HG03520 (cell line): ENCODE data around the gene SLC30A1.
A peak's percentile ranks its signal among the peaks of the same experiment; 100 is the strongest.

Experiments
- ATAC-seq: cut with Tn5 transposase; IDR thresholded peaks from one replicate; pipeline ENCODE4 v1.9.1; 2021; ENCODE audit warnings: mild to moderate bottlenecking, moderate library complexity; ENCODE audit not compliant: unreplicated experiment

Gene SLC30A1

GRCh38 chr1:211609120-211610024, 30.4 kb upstream of the SLC30A1 start:
- no peak for ATAC-seq

- no peak for ATAC-seq
These were observed 29.0 kb upstream of the SLC30A1 start for GRCh38 chr1:211607754-211608473.

- ATAC-seq = peak; percentile 88
These were observed 28.2 kb upstream of the SLC30A1 start for GRCh38 chr1:211606914-211607753.

- peak; percentile 82 for ATAC-seq
These were observed 27.5 kb upstream of the SLC30A1 start for GRCh38 chr1:211606332-211606913.

GRCh38 chr1:211605603-211606331, 26.8 kb upstream of the SLC30A1 start:
- no peak for ATAC-seq

GRCh38 chr1:211605034-211605433, 26.1 kb upstream of the SLC30A1 start:
- ATAC-seq = no peak

- no peak for ATAC-seq
These were observed 25.6 kb upstream of the SLC30A1 start for GRCh38 chr1:211604548-211604947.

GRCh38 chr1:211603713-211604112, 24.8 kb upstream of the SLC30A1 start:
- no peak for ATAC-seq

- ATAC-seq = no peak
These were observed 24.3 kb upstream of the SLC30A1 start for GRCh38 chr1:211603191-211603701.

- no peak for ATAC-seq
These were observed 23.2 kb upstream of the SLC30A1 start for GRCh38 chr1:211601982-211602670.

GRCh38 chr1:211601159-211601558, 22.2 kb upstream of the SLC30A1 start:
- no peak for ATAC-seq

GRCh38 chr1:211599250-211599649, 20.3 kb upstream of the SLC30A1 start:
- ATAC-seq = no peak

GRCh38 chr1:211598514-211598913, 19.6 kb upstream of the SLC30A1 start:
- no peak for ATAC-seq

GRCh38 chr1:211596418-211597181, 17.6 kb upstream of the SLC30A1 start:
- ATAC-seq = no peak

GRCh38 chr1:211595419-211595818, 16.5 kb upstream of the SLC30A1 start:
- ATAC-seq = no peak

- no peak for ATAC-seq
These were observed 13.1 kb upstream of the SLC30A1 start for GRCh38 chr1:211591980-211592493.

GRCh38 chr1:211589782-211590721, 11.1 kb upstream of the SLC30A1 start:
- no peak for ATAC-seq
